Smooth muscle cell of bladder (primary cell): Measurements from ENCODE around the gene CPAMD8. TPM values are rescaled to one million over a fixed set of nuclear protein-coding genes. Genes with fewer than 3 reads are reported as not detected.

ENCODE experiments used
- total RNA-seq: library from RNA; depleted of rRNA; stranded (reverse); fragments of >200 nt; gene quantifications from 2 replicates; pipeline ENCODE4 v1.2.3, GENCODE V29; 2014

CPAMD8 gene
- 0.28 and 0.43 TPM in 2 replicates for total RNA-seq

DNA sequence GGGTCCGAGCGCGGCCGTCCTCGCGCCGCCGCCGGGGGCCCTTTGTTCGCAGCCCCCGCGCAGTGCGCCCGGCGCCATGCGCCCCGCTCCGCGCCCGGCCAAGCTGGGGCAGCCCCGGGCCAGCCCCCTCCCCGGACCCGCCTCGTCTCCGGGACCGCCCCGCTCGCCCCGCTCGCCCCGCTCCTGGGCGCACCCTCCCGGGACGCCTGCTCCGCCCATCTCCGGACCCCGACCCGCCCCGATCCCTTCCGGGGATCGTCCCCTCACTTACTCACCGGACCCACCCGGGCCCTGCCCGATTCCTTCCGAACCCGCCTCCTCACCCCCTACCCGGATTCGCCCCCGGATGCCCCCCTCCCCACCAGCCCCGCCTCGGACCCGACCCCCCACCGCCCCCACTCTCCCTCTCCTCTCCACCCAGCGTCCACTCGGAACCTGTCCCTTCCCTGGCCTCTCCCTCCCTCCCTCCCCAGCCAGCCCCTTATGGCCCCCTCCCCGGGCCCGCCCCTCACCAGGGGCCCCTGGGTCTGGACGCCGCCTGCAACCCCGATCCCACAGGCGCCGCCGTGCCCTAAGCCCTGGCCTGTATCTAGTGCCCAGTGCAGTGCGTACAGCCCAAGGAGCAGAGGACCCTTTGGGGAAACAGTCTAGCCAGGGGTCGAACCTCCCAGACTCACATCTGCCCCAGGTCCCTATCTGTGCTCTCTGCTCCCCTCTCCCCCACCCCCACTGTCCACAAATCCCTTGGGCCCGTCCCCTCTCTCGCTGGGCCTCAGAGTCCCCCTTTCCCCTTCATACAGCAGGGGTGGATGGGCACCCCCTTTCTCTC is at the start of gene CPAMD8:
Gene CPAMD8, minus strand, starts transcription at position 105 of the 829 bp plus-strand sequence. CDS start 168 bp downstream, outside the sequence.

DNA sequence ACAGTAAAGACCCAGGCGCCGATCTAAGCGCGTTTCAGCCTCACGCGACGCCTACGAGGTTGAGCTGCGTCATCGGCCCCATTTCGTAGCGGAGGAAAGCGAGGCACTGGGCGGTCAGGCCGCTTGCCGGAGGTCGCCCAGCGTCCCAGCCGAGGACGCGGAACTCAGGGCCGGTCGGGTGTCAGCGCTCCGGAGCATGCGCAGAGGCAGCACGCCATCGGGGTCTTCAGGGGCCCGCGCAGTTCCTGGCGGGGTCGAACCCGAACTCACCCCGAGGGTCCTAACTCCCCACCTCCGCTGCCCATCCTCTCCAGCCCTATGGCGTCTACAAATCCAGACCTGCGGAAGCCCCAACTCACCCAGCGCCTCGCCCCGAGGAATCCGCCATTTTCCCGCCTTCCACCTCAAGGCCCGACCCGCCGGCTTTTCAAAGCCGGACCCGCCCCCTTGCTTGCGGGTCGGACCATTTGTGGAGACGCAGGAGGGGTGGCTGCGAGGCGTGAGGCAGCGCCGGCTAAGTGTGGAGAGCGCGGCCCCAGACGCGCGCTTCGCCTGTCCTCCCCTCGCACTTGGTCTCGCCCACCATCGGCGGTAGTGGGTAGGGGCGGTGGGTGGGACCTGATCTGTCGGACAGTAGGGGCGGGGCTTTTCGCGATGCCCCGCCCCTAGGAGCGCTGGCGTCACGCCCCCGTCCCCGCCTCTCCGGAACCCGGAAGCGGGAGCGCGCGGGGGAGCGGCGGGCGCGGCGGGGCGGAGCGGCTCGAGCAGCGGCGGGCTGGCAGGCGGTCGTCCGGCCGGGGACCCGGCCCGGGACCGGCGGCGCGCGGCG is 48.6 kb upstream of the CPAMD8 start, which contains the start of the genes HAUS8 and MYO9B:
Gene HAUS8, minus strand, starts transcription at position 418 of the 829 bp plus-strand sequence. Its CDS starts 30 bp downstream, at position 388.
Gene MYO9B, plus strand, starts transcription at position 743 of the 829 bp plus-strand sequence. CDS start 25,941 bp downstream, outside the sequence.

DNA sequence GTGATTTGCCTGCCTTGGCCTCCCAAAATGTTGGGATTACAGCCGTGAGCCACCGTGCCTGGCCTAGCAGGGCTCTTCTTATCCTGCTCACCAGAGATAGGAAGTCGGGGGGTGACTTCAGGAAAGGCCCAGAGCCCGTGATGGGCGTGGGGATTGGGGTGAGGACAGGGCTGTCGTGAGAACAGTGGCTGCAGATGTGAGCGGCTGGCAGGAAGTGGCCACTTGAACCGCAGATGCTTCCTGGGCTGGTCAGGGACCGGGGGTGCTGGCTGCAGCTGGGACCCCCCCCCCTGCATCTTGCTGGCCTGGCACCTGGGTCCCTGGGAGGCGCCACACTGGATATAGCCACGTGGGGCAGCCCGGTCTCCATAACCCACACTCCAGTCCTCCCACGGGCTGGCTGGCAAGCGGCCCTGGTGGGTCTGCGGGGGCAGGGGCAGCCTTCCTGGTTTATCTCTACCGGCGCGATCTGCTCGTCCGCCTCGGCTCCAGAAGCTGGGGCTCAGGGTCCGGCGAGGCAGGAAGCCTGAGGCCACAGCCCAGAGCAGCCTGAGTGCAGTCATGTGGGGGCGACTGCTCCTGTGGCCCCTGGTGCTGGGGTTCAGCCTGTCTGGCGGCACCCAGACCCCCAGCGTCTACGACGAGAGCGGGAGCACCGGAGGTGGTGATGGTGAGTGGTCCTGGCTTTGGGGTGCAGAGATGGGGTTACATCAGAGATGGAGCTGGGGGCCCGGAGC is 137.8 kb downstream of the CPAMD8 start, which contains the start of gene F2RL3:
Gene F2RL3, plus strand, starts transcription at position 371 of the 737 bp plus-strand sequence. Its CDS starts 191 bp downstream, at position 562.

Other genes with a start within 250 kb of the CPAMD8 start
- 15.4 and 22.1 TPM in 2 replicates for gene SIN3B, start 197.4 kb downstream of the CPAMD8 start, total RNA-seq
- gene F2RL3, start 137.8 kb downstream of the CPAMD8 start, total RNA-seq: under 0.01 and 0.18 TPM in 2 replicates
- 1.00 and 1.7 TPM in 2 replicates for gene HAUS8, start 48.6 kb upstream of the CPAMD8 start, total RNA-seq
- gene MYO9B, start 49.0 kb upstream of the CPAMD8 start, total RNA-seq: 36.6 and 45.3 TPM in 2 replicates
- gene USE1, start 188.5 kb upstream of the CPAMD8 start, total RNA-seq: 23.8 and 33.3 TPM in 2 replicates
- gene OCEL1, start 199.4 kb upstream of the CPAMD8 start, total RNA-seq: 1.4 and 2.4 TPM in 2 replicates
- 27.9 and 37.6 TPM in 2 replicates for gene NR2F6, start 219.1 kb upstream of the CPAMD8 start, total RNA-seq
- not detected in 2 replicates for gene USHBP1, start 237.9 kb upstream of the CPAMD8 start, total RNA-seq
- gene BABAM1, start 240.6 kb upstream of the CPAMD8 start, total RNA-seq: 86.8 and 89.7 TPM in 2 replicates